HG03354 (cell line): Measurements from ENCODE around the gene GALK2.
"Not testable (repeated sequence)": the region's sequence is repeated elsewhere in the genome, so short reads cannot be mapped to it uniquely, and the experiment has no call there.

Source experiments
- ATAC-seq: cut with Tn5 transposase; IDR thresholded peaks from one replicate; pipeline ENCODE4 v1.9.1; 2021; ENCODE audit warnings: mild to moderate bottlenecking; ENCODE audit not compliant: unreplicated experiment, poor library complexity, severe bottlenecking

GALK2 gene

DNA sequence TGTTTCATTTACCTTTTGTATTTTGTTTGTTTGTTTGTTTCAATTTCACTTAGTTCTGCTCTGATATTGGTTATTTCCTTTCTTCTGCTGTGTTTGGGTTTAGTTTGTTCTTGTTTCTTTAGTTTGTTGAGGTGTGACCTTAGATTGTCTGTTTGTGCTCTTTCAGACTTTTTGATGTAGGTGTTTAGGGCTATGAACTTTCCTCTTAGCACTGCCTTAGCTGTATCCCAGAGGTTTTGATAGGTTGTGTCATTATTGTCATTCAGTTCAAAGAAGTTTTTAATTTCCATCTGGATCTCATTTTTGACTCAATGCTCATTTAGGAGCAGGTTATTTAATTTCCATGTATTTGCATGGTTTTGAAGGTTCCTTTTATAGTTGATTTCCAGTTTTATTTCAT, 38.1 kb downstream of the GALK2 start:
- ATAC-seq, result not testable (repeated sequence)

DNA sequence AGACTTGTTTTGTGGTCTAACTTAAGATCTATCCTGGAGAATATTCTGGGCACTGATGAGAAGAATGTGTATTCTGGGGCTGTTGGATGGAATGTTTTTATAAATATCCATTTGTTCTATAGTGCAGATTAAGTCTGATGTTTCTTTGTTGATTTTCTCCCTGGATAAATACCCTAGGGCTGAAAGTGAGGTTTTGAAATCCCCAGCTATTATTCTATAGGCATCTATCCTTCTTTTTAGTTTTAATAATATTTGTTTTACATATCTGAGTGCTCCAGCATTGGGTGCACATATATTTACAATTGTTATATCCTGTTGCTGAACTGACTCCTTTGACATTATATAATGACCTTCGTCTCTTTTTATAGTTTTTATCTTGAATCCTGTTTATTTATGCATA, 42.9 kb downstream of the GALK2 start:
- ATAC-seq, result no peak

DNA sequence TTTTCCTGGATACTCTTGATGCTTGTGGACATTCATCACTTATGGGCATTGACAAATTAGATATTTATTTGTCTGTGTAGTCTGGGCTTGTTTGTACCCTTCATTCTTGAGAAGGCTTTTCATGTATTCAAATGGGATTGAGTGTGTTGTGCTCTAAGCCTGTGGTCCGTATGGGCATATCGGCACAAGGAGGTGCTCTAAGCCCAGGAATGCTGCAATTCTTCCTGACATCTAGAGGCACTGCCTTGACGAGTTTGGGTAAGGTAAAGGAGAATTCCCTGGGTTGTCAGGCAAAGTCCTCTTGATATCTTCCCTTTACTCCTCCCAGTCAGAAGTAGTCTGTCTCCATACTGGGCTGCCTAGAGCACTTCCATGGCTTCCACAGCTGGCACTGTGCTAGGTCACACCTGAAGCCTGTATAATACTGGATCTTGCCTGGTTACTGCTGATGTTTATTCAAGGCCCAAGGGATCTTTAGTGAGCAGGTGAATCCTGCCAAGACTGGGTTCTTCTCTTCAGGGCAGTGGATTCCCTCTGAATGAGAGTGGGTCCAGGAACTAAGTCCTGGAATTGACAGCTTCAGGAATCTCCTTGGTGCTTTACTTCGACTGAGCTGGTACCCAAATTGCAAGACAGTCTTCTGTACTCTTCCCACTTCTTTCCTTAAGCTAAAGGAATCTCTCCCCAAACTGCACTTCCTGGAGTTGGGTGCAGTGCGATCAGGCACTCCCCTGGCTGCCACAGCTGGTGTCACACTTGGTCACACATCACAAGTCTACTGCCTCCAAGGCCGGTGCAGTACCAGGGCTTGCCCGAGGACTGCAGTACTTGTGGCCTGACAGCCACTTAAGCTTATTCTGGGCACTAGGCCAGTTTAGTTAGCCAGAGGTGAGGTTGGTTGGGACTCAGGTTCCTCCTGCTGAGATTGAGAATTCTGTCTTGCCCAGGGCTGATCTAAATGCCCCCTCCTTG, 46.0 kb downstream of the GALK2 start:
- ATAC-seq, result peak; percentile 100

DNA sequence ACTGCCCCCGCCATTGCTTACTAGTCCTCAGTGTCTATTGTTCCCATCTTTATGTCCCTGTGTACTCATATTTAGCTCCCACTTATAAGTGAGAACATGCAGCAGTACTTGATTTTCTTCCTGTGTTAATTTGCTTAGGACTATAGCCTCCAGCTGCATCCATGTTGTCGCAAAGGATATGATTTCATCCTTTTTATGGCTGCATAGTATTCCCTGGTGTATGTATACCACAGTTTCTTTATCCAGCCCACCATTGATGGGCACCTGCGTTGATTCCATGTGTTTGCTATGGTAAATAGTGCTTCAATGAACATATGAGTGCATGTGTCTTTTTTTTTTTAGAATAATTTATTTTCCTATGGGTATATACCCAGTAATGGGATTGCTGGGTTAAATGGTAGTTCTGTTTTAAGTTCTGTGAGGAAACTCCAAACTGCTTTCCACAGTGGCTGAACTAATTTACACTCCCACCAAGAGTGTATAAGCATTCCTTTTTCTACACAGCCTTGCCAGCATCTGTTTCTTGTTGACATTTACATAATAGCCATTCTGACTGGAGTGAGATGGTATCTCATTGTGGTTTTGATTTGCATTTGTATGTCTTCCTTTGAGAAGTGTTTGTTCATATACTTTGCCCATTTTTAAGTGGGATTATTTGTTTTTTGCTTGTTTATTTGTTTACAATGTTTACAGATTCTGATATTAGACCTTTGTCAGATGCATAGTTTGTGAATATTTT, 53.7 kb downstream of the GALK2 start:
- no peak for ATAC-seq

DNA sequence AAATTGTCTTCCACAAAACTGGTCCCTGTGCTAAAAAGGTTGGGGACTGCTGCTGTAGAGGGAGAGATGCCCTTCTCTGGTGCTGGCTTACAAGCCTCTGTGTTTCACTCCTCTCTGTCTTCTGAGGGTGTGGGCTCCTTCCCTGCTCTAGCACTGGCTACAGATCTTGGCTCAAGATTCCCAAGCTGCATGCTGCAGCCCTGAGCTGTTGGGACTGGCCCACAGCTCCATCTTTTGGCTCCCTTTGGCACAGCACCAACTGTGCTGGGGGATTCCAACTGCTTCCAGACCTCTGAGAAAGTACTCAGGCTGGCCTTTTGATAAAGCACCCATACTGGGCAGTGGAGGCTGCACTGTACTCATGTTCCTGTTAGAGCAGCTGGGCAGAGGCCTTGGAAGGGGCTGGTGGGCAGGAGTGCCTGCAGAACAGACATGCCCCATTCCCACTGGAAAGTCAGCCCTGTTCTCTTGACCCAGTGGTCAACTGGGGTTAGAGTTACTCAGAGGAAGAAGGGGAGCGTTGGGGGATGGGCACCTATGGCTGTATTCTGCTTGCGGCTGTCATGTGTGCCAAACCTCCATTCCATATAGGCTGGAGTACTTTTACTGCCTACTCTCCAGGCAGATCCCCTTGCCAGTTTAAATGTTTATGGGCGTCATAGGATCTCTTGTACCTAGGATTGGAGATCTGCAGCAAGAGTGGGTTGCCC, 55.7 kb downstream of the GALK2 start:
- ATAC-seq, result no peak

DNA sequence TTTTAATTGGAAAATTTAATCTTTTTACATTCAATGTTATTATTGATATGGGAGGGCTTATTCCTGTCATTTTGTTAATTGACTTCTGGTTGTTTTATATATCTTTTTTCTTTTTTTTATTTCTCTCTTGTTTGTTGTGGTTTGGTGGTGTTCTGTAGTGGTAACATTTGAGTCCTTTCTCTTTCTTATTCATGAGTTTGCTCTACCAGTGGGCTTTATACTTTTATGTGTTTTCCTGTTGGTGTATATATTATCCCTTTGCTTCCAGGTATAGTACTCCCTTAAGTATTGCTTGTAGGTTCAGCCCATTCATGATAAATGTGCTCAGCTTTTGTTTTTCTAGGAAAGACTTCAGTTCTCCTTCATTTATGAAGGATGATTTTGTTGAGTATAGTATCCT, 57.6 kb downstream of the GALK2 start:
- no peak for ATAC-seq

DNA sequence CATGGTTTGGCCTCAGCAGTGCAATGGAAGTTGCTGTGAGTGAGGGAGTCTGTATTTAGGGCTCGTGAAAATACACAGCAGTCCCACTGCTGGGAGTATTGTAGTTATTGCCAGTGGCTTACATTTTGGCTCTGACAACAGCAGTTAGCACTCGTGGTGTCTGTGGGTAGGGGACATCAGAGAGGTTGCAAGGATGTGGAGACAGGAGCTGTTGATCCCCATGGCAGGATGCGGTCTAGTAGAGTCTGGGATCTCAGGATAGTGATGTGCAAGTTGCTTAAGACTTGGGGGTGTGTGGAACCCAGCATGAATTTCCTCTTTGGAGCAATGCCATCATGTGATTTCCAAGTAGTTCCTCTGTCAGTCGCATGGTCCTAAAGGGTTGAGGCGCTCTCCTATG, 59.9 kb downstream of the GALK2 start:
- no peak for ATAC-seq

DNA sequence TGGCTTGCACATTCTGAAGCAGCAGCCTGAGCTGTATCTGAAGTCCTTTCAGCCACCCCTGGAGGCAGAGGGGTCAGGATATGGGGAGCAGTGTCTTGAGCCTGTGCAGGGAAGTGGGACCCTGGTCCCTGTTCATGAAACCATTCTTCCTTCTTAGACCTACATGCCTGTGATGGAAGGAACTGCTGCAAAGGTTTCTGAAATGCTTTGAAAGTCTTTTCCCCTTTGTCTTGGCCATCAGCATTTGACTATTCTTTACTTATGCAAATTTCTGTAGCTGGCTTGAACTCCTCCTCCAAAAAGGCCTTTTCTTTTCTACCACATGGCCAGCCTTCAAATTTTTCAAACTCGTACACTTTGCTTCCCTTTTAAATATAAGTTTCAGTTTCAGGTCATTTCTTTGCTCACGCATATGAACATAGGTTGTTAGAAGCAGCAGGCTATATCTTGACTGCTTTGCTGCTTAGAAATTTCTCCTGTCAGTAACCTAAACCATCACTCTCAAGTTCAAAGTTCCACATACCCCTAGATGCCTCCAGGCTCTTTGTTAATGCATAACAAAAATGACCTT, 62.3 kb downstream of the GALK2 start:
- ATAC-seq, result no peak

DNA sequence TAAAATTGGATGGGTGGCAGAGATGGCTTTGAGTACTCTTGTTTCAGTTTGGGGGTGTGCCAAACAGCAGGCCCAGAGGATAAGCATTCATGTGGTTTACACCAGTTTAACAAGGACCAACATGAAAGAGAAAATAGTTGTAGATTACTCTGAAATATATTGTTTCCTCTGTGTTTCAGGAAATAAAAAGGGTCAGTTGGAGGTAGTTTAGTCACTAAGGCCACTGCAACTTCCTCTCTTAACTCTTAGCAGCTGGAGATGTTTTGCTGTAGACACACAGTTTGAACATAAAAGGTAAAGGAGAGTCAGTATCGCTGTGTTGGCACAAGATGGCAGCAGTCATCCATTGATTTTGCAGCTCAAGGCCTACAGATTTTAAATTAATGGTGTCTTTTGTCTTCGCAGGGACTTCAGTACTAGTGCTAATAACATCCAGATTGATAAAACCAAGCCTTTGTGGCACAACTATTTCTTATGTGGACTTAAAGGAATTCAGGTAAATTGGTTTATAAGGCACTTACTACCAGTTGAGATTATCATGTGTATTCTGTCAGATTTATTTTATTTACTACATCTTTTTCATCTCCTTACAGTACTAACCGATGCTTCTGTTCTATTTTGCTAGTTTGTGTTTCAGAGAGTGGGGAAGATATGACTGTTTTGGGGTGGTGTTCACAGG, 65.5 kb downstream of the GALK2 start:
- ATAC-seq, result peak; percentile 94

DNA sequence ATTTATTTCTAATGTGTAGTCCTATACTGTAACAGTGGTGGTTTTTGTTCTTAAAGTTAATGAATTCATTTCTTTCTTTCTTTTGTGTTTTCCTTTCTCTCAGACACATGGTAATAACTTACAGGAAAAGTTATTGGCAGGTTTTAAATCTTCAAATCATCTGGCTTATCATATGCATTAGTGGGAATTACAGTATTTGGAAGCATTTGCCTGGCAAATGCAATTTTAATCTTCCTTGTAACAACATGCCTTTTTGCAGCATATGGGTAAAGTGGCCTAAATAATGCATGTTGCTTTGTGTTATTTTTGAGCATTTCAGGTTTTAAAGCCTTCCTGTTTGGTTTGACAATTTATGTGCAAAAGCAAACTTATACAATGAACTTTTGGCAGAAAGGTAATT, 66.8 kb downstream of the GALK2 start:
- ATAC-seq, result no peak

DNA sequence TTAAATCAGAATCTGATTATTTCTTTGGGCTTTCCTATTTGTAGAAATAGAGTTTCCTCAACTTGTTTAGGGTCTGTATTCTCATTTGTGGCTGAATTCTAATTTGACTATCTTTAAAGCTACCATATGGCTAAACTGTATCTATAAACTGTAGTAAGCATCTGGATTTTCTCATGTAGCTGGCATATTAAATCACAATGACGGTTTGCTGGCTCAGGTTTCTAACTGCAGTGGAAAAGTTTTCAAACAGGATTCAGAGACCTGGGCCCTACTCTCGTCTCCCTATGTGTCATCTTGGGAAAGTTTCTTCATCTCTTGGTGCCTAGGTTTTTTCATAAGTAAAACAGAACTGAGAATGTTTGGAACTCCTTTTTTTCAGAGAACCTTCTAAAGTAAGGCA, 68.3 kb downstream of the GALK2 start:
- no peak for ATAC-seq

DNA sequence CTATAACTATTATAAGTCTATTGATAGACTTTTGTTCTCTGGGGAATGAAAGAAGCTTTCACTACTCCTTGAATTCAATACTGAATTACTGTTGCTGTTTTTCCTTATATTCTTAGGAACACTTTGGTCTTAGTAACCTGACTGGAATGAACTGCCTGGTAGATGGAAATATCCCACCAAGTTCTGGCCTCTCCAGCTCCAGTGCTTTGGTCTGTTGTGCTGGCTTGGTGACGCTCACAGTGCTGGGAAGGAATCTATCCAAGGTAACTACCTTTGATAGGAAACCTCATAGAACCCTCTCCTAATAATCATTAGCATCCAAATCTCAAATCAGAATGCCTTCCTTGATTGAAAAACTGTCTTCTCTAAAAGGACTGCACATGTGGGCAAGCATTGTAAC, 69.1 kb downstream of the GALK2 start:
- ATAC-seq, result no peak

DNA sequence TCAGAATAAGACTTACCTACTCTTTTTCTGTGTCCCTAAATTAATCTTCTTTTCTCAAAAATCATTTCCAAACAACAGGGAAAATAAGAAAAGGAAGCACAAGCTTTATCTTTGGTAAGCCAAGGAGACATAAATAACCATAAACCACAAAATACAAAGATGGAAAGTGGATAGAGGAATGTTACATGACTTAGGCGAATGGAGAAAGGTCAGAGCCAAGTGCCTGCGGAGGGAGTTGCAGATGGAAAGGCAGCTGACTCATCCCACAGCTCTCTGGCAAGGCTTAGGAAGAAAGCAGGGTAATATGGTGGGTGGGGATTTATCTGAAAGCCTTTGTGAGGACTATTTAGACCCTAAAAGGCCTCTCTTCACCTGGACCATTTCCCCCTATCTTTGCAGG, 72.8 kb downstream of the GALK2 start:
- ATAC-seq, result no peak

DNA sequence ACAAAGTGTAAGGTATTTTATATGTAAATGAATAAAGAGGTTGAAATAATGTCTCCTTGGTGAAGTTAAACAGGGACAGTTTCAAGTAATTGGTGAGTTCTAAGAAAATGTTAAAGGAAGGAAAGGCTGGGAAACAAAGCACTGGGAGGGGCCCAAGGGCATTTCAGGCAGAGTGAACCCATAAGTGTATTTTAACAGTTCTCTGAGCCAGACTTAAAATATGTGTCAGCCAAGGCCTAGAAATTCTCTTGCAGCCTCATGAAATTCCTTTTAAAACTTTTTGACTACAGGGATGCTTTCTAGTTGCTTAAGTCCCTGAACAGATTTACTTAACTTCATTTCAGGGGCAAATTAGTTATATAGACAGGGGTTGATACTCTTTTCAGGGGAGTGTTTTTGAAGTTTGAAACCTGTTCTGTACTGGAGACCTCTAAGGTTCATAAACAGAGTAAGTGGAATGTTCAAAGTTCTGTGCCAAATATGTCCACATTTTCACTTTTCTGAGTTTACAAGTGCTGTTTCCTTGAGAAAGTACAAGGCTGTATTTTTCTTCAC, 77.6 kb downstream of the GALK2 start:
- ATAC-seq, result no peak

DNA sequence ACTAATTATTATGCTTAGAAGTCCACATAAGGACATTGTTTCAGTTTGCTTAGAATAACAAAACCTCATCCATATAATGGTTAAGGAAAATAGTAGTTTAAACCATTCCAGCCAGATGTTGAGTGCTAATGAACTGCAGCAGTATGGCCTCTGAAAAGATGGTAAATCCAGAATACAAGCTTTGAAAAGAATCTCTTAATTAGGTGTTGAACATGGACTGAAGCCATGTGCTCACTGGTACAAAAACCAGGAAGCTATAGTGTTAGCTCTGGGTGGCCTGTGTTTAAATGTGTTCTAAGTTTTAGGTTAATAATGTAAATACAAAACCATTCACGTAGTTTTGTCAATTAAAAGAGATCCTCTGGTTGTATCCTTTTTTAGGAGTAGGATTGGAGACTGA, 78.2 kb downstream of the GALK2 start:
- ATAC-seq, result no peak

DNA sequence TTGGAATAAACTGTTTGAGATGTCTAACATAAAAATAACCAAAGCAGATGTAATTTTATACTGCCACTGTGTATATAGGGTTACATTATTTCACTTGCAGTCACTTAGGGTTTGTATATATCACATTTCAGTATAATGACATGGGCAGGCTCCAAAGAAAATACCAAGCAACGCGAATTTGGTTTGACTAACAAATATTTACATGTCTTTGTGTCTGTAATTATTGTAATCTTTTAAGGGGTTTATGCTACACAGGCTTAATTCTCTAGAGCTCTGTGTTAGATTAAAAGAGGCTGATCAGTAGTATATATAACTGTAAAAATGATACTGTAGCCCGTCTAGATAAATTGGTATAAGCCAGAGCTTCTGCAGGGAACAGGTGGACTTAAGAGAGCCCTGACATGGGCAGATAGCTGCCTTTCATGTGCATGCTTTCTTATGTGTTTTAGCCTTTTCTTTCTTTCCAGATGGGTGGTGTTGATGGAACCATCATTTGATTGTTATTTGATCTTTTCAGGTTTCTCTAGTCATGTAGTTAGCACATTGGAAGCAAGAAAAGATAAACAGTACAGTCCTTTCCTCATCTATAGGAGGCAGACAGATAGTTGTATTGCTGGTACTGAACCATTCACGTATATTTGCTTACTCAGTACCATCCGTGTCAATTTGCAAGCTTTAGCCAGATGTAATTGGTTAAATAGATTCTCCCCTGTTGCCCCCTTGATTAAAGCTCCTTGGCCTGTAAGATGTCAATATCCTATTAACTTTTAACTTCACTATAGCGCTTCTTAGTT, 86.1 kb downstream of the GALK2 start:
- ATAC-seq, result no peak

DNA sequence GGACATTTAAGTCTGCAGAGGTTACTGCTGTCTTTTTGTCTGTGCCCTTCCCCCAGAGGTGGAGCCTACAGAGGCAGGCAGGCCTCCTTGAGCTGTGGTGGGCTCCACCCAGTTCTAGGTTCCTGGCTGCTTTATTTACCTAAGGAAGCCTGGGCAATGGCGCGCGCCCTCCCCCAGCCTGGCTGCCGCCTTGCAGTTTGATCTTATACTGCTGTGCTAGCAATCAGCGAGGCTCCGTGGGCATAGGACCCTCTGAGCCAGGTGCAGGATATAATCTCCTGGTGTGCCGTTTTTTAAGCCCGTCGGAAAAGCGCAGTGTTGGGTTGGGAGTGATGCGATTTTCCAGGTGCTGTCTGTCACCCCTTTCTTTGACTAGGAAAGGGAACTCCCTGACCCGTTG, 95.1 kb downstream of the GALK2 start:
- ATAC-seq, result not testable (repeated sequence)

DNA sequence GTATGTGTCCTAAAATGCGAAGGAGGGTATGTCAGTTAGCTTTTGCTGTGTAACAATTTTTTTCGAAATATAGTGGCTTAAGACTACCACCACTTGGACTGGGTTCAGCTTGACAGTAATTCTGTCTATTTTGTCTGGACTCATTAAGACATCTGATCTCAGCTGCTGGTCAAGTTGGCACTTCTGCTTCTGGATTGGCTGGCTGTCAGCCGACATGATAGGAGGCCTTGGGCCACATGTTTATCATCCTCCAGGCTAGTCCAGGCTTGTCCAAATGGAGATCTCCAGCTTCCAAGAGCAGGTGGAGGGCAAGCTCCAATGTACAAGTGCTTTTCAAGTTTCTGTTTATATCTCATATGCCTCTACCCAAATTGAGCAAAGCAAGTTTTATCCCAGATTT, 95.9 kb downstream of the GALK2 start:
- ATAC-seq, result no peak
